BE2C (cell line): ENCODE results near the gene TLL2.

Experiments
- DNase-seq: peaks from one replicate; pipeline ENCODE4 v3.0.0-alpha.2; 2020
- H3K27me3 ChIP-seq: fragments of 250-450 bp; sonication (Bioruptor Pico); 2 replicates; pipeline ENCODE4 v1.5.1; 2020; ENCODE audit warnings: mild to moderate bottlenecking
- H3K36me3 ChIP-seq: fragments of 250-450 bp; sonication (Bioruptor Pico); 2 replicates; pipeline ENCODE4 v1.5.1; 2020; ENCODE audit warnings: mild to moderate bottlenecking
- H3K4me1 ChIP-seq: fragments of 250-450 bp; sonication (Bioruptor Pico); 2 replicates; pipeline ENCODE4 v1.5.1; 2020
- H3K4me3 ChIP-seq: 2 replicates; pipeline ENCODE4 v1.5.1; 2011; ENCODE audit warnings: low read depth, low read length
- H3K9me3 ChIP-seq: fragments of 250-450 bp; sonication (Bioruptor Pico); 2 replicates; pipeline ENCODE4 v1.5.1; 2020
- CTCF ChIP-seq: IDR thresholded peaks from 2 replicates; pipeline ENCODE4 v1.5.1; 2012; ENCODE audit warnings: mild to moderate bottlenecking, low read depth, low read length

TLL2 gene

GRCh38 chr10:96452494-96453153, 61.1 kb downstream of the TLL2 start:
- DNase-seq = no peak
- TF ChIP-seq CTCF = no peak
- Histone ChIP-seq H3K9me3 (no peaks in the 10 kb centered on the region), H3K27me3 (no peaks in the 10 kb centered on the region), H3K4me1 (no peaks in the 10 kb centered on the region), H3K36me3 (no peaks in the 10 kb centered on the region), H3K4me3 (no peak overlapping the region)

GRCh38 chr10:96450529-96451207, 63.1 kb downstream of the TLL2 start:
- DNase-seq = no peak
- Histone ChIP-seq H3K27me3 (no peaks in the 10 kb centered on the region), H3K4me1 (no peaks in the 10 kb centered on the region), H3K4me3 (no peak overlapping the region), H3K36me3 (no peaks in the 10 kb centered on the region), H3K9me3 (no peaks in the 10 kb centered on the region)
- no peak for TF ChIP-seq CTCF

DNA sequence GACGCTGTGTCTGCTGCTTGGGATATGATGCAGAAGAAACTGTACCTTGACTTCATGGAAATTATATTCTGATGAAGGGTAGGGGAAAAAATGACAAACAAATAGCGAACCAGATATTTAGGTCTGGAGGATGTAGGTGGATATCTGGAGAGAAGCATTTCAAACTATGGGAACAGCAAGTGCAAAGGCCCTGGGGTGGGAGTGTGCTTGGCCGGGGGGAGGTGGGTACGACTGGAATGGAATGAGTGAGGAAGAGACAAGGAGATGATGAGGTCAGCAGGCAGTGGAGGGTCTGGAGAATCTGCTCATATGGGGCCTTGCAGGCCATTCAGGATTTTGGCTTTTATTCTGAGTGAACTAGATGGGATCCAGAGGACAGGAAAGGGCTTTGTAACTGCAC, 65.2 kb downstream of the TLL2 start:
- Histone ChIP-seq H3K36me3 (no peaks in the 10 kb centered on the region), H3K9me3 (no peaks in the 10 kb centered on the region), H3K4me1 (no peaks in the 10 kb centered on the region), H3K4me3 (no peak overlapping the region), H3K27me3 (no peaks in the 10 kb centered on the region)
- no peak for TF ChIP-seq CTCF
- no peak for DNase-seq

GRCh38 chr10:96448021-96448457, 65.7 kb downstream of the TLL2 start:
- Histone ChIP-seq H3K36me3 (no peaks in the 10 kb centered on the region), H3K27me3 (no peaks in the 10 kb centered on the region), H3K4me3 (no peak overlapping the region), H3K9me3 (no peaks in the 10 kb centered on the region), H3K4me1 (no peaks in the 10 kb centered on the region)
- no peak for DNase-seq
- no peak for TF ChIP-seq CTCF

DNA sequence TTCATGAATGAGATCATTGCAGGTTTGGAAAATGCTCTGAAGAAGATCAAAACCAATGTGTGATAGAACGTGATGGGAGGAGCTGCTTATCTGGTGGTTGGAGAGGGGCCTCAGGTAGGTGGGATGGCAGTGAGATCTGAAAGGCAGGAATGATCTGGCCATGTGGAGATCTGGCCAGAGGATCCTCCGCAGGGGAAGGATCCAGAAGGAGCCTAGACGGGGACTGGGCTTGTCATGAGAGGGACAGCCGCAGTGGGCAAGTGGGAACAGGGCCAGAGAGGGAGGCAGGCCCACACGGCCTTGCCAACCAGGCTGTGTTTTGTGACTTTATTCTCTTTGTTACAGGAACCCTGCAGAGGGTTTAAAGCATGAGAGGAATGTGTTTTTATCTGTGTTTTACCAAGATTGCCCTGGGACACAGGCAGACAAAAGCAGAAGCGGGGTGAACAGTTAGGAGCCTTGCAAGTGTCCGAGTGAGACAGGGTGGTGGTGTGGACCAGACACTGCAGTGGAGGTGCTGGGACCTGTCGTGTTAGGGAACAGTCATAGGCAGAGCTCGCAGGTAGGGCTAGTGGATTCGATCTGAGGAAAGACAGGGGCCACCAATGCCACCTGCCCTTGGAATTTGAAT, 66.6 kb downstream of the TLL2 start:
- TF ChIP-seq CTCF = no peak
- no peak overlapping the region for H3K4me3 ChIP-seq

GRCh38 chr10:96441987-96442643, 71.6 kb downstream of the TLL2 start:
- TF ChIP-seq CTCF = no peak
- no peaks in the 10 kb centered on the region for H3K9me3 ChIP-seq
- no peaks in the 10 kb centered on the region for H3K4me1 ChIP-seq
- H3K36me3 ChIP-seq = no peaks in the 10 kb centered on the region
- H3K4me3 ChIP-seq = no peak overlapping the region
- no peaks in the 10 kb centered on the region for H3K27me3 ChIP-seq
- DNase-seq = no peak

More for the DNA sequence above, 66.6 kb downstream of the TLL2 start:
- Histone ChIP-seq H3K27me3 (no peaks in the 10 kb centered on the region), H3K9me3 (no peaks in the 10 kb centered on the region), H3K4me1 (no peaks in the 10 kb centered on the region), H3K36me3 (no peaks in the 10 kb centered on the region)
- no peak for DNase-seq
